GM19397 (cell line): Measurements from ENCODE around the gene TRPM8.

Experiments
- ATAC-seq: cut with Tn5 transposase; IDR thresholded peaks from one replicate; pipeline ENCODE4 v1.9.1; 2021; ENCODE audit warnings: mild to moderate bottlenecking, moderate library complexity; ENCODE audit not compliant: unreplicated experiment

Gene TRPM8

DNA sequence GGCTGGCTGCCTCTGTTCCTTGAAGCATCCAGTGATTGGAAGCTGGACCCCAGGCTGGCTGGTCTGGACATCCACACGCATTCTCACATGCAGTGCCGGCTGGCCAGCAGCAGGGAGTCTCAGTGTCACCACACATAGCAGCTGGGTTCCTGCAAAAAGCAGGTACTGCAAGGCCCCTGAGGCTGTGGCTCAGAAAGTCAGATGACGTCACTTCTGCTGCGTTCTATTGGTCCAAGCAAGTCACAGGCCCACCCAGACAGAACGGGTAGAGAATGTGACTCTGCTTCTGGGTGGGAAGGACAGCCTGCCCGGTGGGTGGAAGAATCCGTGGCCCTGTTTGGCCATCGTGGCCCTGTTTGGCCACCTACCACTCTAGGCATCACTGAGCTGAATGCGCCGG, 82.0 kb downstream of the TRPM8 start:
- no peak for ATAC-seq

DNA sequence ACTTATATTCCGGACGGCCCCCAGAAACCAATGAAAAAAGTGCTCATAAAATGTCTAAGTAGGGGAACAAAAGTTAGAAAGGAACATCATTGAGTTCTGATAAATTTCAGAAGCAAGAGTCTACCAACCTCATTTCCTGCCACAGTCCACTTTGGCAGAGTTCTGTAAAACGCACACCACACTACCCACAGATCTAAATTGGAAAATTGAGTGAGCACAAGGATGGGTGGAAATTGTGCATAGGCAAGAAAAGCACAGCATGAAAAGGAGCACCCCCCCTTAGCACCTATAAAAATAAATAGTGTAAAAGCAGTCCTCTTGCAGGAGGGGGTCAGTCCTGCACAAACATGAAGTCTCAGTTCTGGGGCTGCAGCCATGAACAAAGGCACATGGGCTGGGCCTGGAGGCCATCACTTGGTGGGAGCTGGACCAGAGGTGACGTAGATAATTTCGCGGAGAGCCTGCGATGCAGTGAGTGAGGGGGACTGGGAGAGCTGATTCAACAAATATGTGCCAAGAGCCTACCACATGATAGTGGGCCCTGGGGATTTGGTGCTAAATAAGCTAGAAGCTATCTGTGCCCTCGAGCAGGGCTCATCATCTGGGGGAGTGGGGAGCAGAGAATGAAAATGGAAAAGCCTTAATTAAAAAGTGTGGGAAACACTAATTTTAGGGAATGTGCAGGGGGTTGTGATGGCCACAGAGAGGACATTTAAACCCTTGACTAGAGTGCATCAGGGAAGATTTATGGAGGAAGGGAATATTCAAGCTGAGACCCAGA, 84.4 kb downstream of the TRPM8 start:
- no peak for ATAC-seq

DNA sequence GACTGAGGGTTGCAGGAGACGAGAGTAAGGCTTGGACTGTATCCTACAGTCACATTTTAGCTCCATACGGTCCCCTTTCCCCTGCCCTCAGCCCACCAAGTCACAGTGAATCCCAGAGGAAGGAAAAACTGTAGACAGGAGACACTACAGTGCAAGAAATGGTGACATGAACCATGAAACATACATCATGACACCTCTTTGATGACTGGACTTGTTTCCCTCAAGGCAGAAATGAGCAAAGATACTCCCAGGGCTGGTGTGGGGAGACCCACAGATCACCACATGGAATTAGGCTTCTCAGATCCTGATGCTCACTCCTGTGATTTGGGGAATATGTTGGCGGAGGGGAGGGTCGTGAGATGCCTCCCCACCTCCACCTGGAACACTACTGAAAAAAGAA, 85.1 kb downstream of the TRPM8 start:
- no peak for ATAC-seq

DNA sequence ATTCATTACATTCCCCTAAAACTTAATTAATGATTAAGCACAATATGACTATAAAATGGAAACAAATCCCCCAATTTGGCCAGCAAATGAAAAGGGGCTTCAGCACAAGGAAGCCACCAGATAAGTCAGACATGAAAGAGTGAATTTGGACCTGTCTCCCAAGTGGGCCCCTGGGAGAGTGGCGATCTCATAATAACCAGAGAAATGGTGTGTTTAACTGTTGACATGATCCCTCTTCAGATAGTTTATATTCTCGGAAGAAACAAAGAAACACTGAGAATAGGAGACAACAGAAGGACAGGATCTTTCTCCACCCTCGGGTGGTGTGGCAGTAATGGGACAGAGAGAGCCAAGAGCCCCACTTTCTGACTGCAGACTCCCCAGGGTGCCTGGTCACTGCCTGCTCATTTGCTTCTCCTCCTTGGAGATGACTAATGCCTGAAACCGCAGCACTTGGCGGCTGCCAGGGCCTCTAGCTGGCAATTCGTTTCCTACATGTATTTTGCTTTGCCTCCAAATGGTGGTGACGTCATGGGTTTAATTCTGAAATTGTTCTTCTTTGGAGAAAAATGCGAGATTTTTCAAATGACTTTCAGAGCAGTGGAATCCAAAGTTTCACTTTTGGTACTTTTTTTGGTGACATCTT, 86.9 kb downstream of the TRPM8 start:
- no peak for ATAC-seq

DNA sequence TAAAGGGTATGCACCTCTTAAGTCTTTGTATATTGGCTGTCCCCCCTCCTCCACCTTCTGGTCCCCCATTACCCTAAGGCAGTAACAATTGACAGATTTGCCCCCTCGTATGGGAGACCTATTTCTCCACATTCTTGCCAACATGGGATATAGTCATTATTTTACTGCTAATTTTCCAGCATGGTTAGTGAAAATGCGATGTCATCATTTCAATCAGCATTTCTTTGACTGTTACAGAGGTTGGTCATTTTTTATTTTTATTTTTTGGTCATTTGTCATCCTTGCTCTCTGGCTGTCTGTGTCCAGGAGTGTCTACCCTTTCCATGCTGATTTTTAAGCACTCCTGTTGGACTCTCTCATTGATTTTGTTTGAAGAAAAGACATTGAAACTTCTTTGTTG, 88.0 kb downstream of the TRPM8 start:
- no peak for ATAC-seq

DNA sequence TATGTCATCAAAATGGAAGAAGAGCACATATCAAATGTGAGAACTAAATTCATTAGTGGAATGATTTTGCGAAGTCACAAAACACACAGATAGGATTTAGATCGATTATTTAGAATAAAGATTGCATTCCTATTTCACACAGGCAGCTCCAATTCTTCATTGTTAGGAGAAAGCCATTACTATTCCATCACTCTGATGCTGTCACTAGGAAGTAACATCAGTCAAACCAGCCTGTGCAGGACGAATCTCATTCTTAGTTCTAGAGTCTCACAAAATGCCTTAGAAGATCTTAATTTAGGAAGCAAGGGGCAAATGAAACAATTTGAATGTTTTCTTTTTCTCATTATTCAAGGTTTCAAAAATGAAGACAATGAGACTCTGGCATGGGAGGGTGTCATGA, 89.3 kb downstream of the TRPM8 start:
- no peak for ATAC-seq

DNA sequence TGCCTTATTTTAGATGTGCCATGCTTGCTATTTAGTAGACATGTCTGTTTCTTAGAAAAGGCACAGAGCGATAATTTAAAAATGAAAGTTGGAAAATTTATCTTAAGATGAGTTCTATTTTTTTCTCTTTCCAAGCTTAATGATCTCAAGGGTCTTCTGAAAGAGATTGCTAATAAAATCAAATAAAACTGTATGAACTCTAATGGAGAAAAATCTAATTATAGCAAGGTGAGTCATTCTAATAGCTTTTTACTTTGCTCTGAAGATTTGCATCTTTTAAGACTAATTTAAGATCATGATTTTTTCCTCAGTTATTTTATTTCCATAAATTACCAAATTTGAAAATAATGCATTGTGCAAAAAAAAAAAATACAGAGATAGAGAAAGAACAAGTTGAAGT, 97.3 kb downstream of the TRPM8 start:
- no peak for ATAC-seq

DNA sequence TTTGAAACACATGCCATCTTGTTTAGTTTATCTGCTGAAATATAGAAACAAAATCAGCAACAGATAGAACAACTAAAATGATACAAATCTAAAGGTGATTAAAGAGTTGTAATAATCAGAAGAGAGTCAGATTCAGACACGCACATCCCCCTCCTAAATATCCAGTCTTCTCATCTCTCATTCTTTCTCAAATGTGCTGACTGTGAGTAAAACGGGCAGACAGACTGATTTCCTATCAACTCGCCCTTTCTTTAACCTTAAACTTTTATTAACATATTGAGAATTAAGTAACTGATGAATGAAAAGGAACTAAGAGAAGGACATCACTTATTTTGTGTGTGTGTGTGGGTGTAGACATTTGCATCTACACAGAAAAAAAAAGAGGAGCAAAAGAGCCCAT, 98.7 kb downstream of the TRPM8 start:
- ATAC-seq, result no peak

DNA sequence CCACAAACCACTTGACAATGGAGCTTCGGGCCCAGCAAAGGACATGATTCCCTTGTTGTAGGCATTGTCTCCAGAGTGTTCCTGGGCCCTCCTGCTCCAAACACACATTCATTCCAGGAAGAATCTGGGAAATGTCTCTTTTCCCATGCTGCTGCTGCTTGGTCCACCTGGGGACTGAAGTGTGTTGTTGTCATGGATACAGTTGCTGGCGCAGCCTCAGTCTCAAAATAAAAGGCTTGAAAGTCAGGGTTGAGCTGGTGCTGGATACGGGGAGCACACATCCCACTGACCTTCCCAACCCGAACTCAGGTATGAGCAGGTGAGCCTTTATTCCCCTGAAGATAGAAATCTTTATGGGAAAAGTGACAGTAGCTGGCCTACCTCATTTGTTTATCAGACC, 102.7 kb downstream of the TRPM8 start:
- no peak for ATAC-seq

DNA sequence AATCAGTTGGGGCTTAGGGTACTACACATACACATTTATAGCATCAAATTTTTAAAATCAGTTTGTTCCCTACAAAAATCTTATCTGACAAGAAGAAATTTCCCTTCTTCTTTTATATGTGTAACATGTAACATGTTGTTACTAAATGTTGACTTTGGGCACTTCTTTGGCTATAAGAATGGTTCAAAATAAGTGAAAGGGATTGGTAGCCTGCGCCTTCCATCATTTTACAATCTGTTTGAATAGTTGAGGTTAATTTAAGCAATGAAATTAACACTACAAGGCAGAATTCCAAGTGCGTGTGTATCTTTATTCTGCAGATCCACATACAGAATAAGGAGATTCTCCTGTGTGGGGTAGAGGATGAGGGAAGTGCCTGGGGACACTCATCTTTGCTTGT, 103.2 kb downstream of the TRPM8 start:
- ATAC-seq, result no peak

DNA sequence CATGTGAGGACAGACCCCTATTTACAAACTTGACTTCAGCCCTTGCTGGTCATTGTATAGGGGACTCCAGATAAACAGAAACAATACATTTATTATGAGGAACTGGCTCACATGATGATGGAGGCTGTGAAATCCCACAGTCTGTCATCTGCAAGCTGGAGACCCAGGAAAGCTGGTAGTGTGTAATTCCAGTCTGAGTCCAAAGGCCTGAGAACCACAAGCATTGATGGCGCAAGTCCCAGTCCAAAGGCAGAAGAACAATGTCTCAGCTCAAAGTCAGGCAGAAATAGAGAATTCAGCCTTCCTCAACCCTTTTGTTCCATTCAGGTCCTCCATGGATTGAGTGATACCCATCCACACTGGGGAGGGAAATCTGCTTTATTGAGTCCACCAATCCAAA, 105.3 kb downstream of the TRPM8 start:
- no peak for ATAC-seq

DNA sequence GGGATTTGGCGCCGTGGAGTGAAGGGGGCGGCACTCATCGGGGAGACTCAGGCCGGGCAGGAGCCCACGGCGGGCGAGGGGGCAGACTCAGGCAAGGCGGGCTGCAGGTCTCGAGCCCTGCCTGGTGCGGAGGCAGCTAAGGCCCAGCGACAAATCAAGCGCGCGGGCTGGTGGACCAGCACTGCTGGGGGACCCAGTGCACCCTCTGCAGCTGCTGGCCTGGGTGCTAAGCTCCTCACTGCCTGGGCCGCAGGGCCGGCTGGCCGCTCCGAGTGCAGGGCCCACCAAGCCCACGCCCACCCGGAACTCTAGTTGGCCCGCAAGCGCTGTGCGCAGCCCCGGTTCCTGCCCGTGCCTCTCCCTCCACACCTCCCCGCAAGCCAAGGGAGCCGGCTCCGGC, 107.1 kb downstream of the TRPM8 start:
- ATAC-seq, result no peak

DNA sequence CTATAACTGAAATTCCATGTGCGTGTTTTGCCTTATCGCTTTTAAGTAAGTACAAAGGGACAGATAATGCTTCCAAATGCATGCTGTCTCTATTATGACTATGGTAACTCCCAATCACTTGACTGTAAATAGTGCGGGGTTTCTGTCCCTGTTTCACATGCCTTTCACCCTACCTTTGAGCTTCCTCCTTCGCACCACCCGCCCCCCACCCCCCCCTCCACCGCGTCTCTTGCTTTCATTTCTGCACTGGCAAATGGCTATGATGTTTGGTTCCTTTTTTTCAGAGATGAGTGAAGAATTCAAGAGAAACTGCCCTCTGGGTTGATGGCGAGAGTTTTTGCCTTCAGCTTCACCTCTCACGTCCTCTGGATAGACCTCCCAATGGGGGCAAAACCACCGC, 108.3 kb downstream of the TRPM8 start:
- ATAC-seq, result no peak

DNA sequence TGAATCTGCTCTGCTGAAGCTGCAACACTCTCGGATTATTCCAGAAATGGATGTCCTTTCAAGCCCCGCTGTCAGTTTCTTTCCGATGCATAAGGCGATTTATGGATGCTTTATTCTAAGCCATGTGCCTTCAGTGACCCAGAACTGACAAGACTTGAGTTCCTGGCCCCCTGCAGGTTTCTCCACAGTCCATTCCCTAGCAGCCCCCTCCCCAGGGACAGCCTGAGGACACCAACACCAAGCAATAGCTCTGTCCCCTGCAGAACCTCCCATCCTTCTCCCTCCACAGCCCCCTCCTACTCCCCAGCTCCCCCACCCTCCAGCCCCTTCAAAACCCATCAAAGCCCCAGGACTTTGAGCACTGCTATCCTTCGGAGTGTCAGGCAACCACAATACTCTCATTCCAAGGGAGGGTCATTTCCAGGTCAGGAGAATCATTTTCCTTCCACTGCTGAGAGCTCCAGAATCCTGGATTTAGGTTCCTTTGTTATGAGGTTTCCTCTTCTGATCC, 108.8 kb downstream of the TRPM8 start:
- ATAC-seq, result no peak

DNA sequence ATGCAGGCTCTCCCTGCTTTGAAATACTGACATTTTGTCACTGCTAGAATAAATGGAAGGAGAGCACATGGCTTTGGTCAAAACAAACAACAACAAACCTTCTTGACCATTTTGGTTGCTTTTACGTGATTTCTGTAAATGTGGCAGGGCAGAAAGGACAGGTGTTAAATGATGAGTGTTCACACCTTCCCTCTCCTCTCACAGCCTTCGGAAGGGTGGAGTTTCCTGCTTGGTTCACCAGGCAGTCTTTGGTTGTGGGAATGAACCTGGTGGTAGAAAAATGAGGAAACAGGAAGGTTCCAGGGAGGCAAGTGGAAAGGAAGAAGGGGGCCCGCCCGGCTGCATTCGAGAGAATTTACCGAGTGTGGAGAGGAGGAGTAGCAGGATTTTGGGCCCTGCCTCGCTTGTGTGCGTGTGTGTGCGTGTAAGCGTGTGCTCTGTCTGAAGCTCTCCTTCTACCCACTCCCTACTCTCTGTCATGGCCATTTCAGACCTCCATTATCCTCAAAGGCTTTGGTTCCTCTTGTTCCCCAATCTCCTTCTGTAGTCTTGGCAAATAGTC, 109.6 kb downstream of the TRPM8 start:
- ATAC-seq, result no peak

DNA sequence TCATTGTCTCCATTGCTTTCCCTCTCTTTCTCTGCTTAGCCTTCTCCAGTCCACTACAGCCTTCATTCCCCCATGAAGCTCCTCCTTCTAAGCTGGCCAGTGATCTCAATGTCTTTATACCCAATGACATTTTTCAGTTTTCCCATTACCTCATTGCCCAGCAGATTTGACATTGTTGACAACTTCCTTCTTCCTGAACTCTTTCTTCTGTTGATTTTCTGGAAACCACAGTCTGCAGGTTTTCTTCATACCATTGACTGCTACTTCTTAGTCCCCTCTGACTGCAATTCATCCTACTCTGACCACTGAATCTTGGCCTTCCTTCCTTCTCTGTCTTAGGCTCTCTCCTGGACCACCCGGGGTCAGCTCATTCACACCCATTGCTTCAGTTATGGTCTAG, 110.5 kb downstream of the TRPM8 start:
- no peak for ATAC-seq

DNA sequence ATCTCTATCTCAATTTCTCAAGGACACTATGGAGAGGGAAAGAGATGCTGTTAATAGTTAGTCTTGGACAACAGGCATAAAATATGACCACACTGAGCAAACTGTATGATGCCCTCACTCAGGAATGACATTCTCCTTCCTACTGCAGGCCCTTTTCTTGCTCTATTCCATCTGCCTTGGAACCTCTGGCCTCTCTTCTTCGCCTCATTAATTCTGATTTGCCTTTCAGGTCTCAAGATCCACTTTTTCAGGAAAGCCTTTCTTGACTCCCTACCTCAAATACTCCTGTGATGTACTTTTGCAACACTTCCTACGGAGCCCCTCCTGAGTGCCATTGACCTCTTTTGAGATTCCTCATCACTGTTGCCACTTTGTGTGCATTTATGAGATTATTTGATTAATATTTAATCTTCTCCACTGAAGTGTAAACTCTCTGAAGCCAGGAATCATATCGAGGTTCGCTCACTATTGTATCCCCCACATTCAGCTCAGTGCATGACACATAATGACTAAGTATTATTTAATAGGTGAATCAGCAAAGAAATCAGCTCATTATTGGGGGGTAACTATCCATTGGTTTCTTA, 112.1 kb downstream of the TRPM8 start:
- no peak for ATAC-seq

DNA sequence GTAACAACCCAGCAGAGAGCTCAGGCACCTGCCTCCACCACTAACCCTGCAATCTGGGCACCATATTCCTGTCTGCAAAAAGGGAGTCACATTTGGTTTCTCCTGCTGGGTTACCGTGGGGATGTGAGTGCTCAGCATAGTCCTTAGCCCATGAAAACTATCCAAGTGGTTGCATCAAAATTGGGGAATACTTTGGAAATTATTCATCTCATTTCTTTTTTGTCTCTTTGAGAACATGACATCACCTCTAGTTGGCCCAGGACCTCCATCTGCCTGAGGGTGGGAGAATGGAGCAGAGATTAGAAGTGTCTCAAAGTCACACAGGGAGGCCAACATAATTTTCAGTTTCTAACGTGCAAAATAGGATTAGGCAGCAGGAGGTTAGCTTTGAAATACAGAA, 114.0 kb downstream of the TRPM8 start:
- ATAC-seq, result no peak

DNA sequence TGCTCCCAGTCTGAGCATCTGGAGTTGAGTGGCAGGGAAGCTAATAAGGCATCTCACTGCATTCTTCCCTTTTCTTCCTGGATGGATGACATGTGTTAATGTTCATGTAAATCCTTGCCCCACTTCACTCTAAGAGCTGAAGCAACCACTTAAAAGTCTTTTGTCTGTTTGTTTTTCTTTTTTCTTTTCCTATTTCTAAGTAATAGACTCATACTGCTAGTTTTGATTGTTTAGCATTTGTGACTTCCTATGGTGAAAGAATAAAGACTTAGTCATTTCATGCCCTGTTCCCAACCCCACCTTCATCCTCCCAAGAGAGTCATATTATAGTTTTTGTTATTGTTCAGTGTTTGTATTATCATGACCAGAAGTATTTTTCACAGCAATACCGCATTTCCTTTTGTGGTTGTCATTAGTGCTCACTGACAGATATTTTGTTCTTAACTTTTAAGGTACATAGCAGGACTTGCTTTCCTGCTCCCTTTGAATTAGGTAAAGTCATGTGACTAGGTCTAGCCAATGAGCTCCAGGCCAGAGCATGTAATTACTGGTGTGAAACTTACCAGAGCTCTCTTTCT, 115.2 kb downstream of the TRPM8 start:
- no peak for ATAC-seq

DNA sequence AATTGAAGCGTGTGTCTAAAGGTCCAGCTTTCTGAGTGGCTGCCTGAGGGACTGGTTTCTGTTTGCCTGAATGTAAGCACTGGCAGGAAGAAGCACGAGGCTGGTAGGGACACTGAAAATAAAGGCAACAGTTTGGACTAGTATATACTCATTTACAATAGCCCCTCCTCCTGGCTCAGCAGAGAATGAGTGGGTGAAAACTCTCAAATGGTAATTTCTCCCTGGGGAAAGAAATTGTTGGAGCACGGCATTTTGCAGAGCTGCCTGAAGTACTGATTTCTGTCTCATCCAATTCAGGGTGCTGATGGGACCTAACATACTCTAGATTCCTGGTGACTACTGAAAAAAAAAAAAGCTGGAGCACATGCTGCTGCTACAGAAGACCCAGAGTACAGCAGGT, 116.0 kb downstream of the TRPM8 start:
- ATAC-seq, result no peak

DNA sequence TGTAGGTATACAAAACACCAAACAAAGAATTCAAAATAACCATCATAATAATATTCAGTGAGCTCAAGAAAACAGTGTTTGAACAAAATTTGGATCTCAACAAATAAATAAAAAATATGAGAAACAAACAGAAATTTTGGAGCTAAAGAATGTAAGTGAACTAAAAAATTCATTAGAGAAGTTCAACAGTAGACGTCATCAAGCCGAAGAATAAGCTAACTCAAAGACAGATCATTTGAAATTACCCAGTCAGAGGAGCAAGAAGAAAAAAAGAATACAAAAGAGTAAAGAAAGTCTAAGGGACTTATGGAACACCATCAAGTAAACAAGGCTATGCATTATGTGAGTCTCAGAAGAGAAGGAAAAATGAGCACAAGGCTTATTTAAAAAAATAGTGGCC, 116.7 kb downstream of the TRPM8 start:
- ATAC-seq, result no peak
